H1 (cell line): Measurements from ENCODE around the gene HDAC7. TPM values are rescaled to one million over a fixed set of nuclear protein-coding genes. Genes with fewer than 3 reads are reported as not detected.

Source experiments
- CTCF ChIA-PET: fragments of 300-600 bp; sonication (Branson Sonifier 250); formaldehyde crosslinking; loops from one replicate; lab custom pipeline; 2021; ENCODE audit not compliant: partially characterized antibody; lab: Charles Lee
- POLR2A ChIA-PET: fragments of 300-600 bp; sonication (Branson Sonifier 250); formaldehyde crosslinking; loops from one replicate; lab custom pipeline; 2021; ENCODE audit warnings: inconsistent platforms; ENCODE audit not compliant: partially characterized antibody; lab: Charles Lee
- DNase-seq, 2 experiments: peaks; one replicate each; pipeline versions ENCODE4 v3.0.0 to v3.0.0-alpha.2; 2010 to 2022; ENCODE audit warnings: low spot score in 2 of 2, low read depth in 1 of 2, mixed read lengths in 1 of 2
- FAIRE-seq: peaks from 2 replicates; lab custom pipeline; 2011; peaks lifted over from hg19 to GRCh38; lab: Jason Lieb, UNC
- H2AFZ ChIP-seq: 2 replicates; pipeline ENCODE4 v1.8.1; 2012; ENCODE audit warnings: low read length, inconsistent platforms
- H2AK5ac ChIP-seq: 2 replicates; pipeline ENCODE4 v1.6.1; 2013; ENCODE audit warnings: low read depth, low read length
- H2BK120ac ChIP-seq: replicated peaks from 2 replicates; pipeline ENCODE3; 2013; ENCODE audit warnings: low read depth, low read length, inconsistent platforms
- H2BK12ac ChIP-seq: 2 replicates; pipeline ENCODE4 v1.6.1; 2013; ENCODE audit warnings: low read depth, low read length
- H2BK15ac ChIP-seq: 2 replicates; pipeline ENCODE4 v1.6.1; 2013; ENCODE audit warnings: low read length
- H2BK20ac ChIP-seq: 2 replicates; pipeline ENCODE4 v1.6.1; 2013; ENCODE audit warnings: low read length
- H2BK5ac ChIP-seq: 2 replicates; pipeline ENCODE4 v1.6.1; 2013; ENCODE audit warnings: low read depth, low read length
- H3K14ac ChIP-seq: 2 replicates; pipeline ENCODE4 v1.6.1; 2013; ENCODE audit warnings: inconsistent platforms; ENCODE audit not compliant: insufficient read length
- H3K18ac ChIP-seq: 2 replicates; pipeline ENCODE4 v1.6.1; 2013; ENCODE audit warnings: low read length; ENCODE audit errors: extremely low read depth
- H3K23ac ChIP-seq: 2 replicates; pipeline ENCODE4 v1.6.1; 2013; ENCODE audit warnings: inconsistent platforms; ENCODE audit not compliant: insufficient read length
- H3K23me2 ChIP-seq: 2 replicates; pipeline ENCODE4 v1.6.1; 2013; ENCODE audit warnings: low read depth, low read length
- H3K27ac ChIP-seq: 2 replicates; pipeline ENCODE4 v1.6.1; 2011; ENCODE audit warnings: low read depth, low read length, inconsistent platforms
- H3K27me3 ChIP-seq, 4 experiments: replicated peaks in 1 of 4; 1 replicate in 1 of 4; 2 replicates in 3 of 4; pipeline versions ENCODE4 v1.6.1 to v1.8.1; 2011 to 2013; ENCODE audit warnings: low read length in 3 of 4, mild to moderate bottlenecking in 3 of 4, inconsistent platforms in 2 of 4, mixed read lengths in 2 of 4, moderate library complexity in 1 of 4; ENCODE audit not compliant: control insufficient read depth in 3 of 4, insufficient read depth in 3 of 4; ENCODE audit errors: extremely low read depth in 1 of 4
- H3K36me3 ChIP-seq, 4 experiments: 2 replicates each; pipeline versions ENCODE4 v1.6.1 to v1.8.1; 2011 to 2013; ENCODE audit warnings: mild to moderate bottlenecking in 4 of 4, low read length in 3 of 4, moderate library complexity in 2 of 4, control low read depth in 1 of 4, inconsistent platforms in 1 of 4; ENCODE audit not compliant: insufficient read depth in 4 of 4, control insufficient read depth in 2 of 4
- H3K4ac ChIP-seq: replicated peaks from 2 replicates; pipeline ENCODE3; 2013; ENCODE audit warnings: low read length, low read depth, mixed read lengths, inconsistent platforms; ENCODE audit not compliant: insufficient read length
- H3K4me1 ChIP-seq, 4 experiments: replicated peaks in 1 of 4; 1 replicate in 1 of 4; 2 replicates in 3 of 4; pipeline versions ENCODE4 v1.6.1 to v1.8.1; 2011 to 2013; ENCODE audit warnings: low read length in 3 of 4, inconsistent platforms in 2 of 4, mixed read lengths in 1 of 4; ENCODE audit not compliant: insufficient read depth in 4 of 4, control insufficient read depth in 3 of 4
- H3K4me2 ChIP-seq, 2 experiments: 2 replicates each; pipeline versions ENCODE4 v1.6.1 to v1.8.1; 2011 to 2013; ENCODE audit warnings: low read depth in 2 of 2, low read length in 2 of 2, control low read depth in 1 of 2, inconsistent platforms in 1 of 2, mild to moderate bottlenecking in 1 of 2; ENCODE audit not compliant: insufficient read depth in 1 of 2
- H3K4me3 ChIP-seq, 4 experiments: fragments of 200-600, 300-600 bp in 1 of 4; sonication (generic), shearing (Covaris generic), sonication (Bioruptor Twin) in 1 of 4; 2 replicates each; pipeline versions ENCODE4 v1.5.1 to v1.8.1; 2011 to 2016; ENCODE audit warnings: low read length in 4 of 4, low read depth in 3 of 4, control low read depth in 2 of 4, inconsistent platforms in 2 of 4, mild to moderate bottlenecking in 2 of 4, mixed read lengths in 1 of 4, moderate library complexity in 1 of 4; ENCODE audit not compliant: insufficient read depth in 2 of 4; ENCODE audit errors: extremely low read depth in 1 of 4
- H3K56ac ChIP-seq: replicated peaks from 2 replicates; pipeline ENCODE3; 2013; ENCODE audit warnings: low read depth, mild to moderate bottlenecking, mixed read lengths, low read length, inconsistent platforms; ENCODE audit not compliant: insufficient read length
- H3K79me1 ChIP-seq: 2 replicates; pipeline ENCODE4 v1.6.1; 2013; ENCODE audit warnings: low read depth, low read length, control low read depth
- H3K79me2 ChIP-seq, 2 experiments: 2 replicates each; pipeline versions ENCODE4 v1.6.1 to v1.8.1; 2012 to 2013; ENCODE audit warnings: low read length in 2 of 2, mild to moderate bottlenecking in 2 of 2, inconsistent platforms in 1 of 2; ENCODE audit not compliant: insufficient read depth in 2 of 2, control insufficient read depth in 1 of 2
- H3K9ac ChIP-seq, 4 experiments: replicated peaks in 1 of 4; 1 replicate in 1 of 4; 2 replicates in 3 of 4; pipeline versions ENCODE4 v1.6.1 to v1.8.1; 2011 to 2013; ENCODE audit warnings: low read depth in 3 of 4, low read length in 3 of 4, control low read depth in 2 of 4, mild to moderate bottlenecking in 2 of 4, moderate library complexity in 2 of 4, inconsistent platforms in 1 of 4; ENCODE audit errors: extremely low read depth in 1 of 4
- H3K9me3 ChIP-seq, 2 experiments: 2 replicates each; pipeline versions ENCODE4 v1.6.1 to v1.8.1; 2012 to 2013; ENCODE audit warnings: mild to moderate bottlenecking in 2 of 2, moderate library complexity in 2 of 2, control low read depth in 1 of 2, inconsistent platforms in 1 of 2, low read depth in 1 of 2, low read length in 1 of 2, mixed read lengths in 1 of 2; ENCODE audit not compliant: insufficient read depth in 2 of 2
- H4K20me1 ChIP-seq, 2 experiments: replicated peaks in 1 of 2; 2 replicates each; pipeline versions ENCODE3 to v1.8.1; 2011 to 2013; ENCODE audit warnings: inconsistent platforms in 2 of 2, low read length in 2 of 2, mild to moderate bottlenecking in 1 of 2; ENCODE audit not compliant: insufficient read depth in 2 of 2, control insufficient read depth in 1 of 2
- H4K5ac ChIP-seq: 2 replicates; pipeline ENCODE4 v1.6.1; 2013; ENCODE audit warnings: low read length, low read depth, mixed read lengths, inconsistent platforms; ENCODE audit not compliant: insufficient read length
- H4K8ac ChIP-seq: 2 replicates; pipeline ENCODE4 v1.8.0; 2013; ENCODE audit warnings: mild to moderate bottlenecking, moderate library complexity, low read length, inconsistent platforms; ENCODE audit not compliant: insufficient read depth; ENCODE audit errors: extremely low read depth
- H4K91ac ChIP-seq: replicated peaks from 2 replicates; pipeline ENCODE3; 2013; ENCODE audit warnings: low read length, mixed read lengths, inconsistent platforms; ENCODE audit not compliant: insufficient read length
- GTF2F1 ChIP-seq: IDR thresholded peaks from 2 replicates; pipeline ENCODE4 v1.6.1; 2012; ENCODE audit warnings: low read depth, low read length, improper control_type of control experiment, borderline replicate concordance
- TBP ChIP-seq: IDR thresholded peaks from 2 replicates; pipeline ENCODE4 v1.6.1; 2011; ENCODE audit warnings: low read depth, low read length, improper control_type of control experiment
- WGBS, 2 experiments: shearing (Covaris generic) in 1 of 2; methylation state at CpG; one replicate each; pipeline versions ENCODE4 v1.1.6 to v1.1.7; 2013 to 2015; ENCODE audit warnings: low lambda C conversion rate in 2 of 2, mixed read lengths in 2 of 2, inconsistent platforms in 1 of 2, low coverage in 1 of 2, missing lambda C conversion rate in 1 of 2; ENCODE audit not compliant: insufficient replicate concordance in 2 of 2, insufficient coverage in 1 of 2, insufficient read length in 1 of 2; ENCODE audit errors: extremely low coverage in 1 of 2, missing lambda C conversion rate in 1 of 2; 5-methylcytosine and 5-hydroxymethylcytosine counted together
- polyA plus RNA-seq, 7 experiments: library from polyadenylated mRNA; depleted of rRNA in 3 of 7; stranded (reverse) in 5 of 7; unstranded in 2 of 7; fragments of >200 nt in 5 of 7; fragments of 200-250 nt in 2 of 7; gene quantifications; 1 replicate in 5 of 7; 2 replicates in 1 of 7; 4 replicates in 1 of 7; pipeline versions ENCODE4 v1.2.1 to v1.2.3, GENCODE V29; 2011 to 2013; ENCODE audit warnings: missing spikeins in 2 of 7, mixed read lengths in 2 of 7
- total RNA-seq: library from RNA; stranded (reverse); fragmentation: NEBNext Ultra II Directional; extraction: Animal tissue kit (Norgen Biotek cat#: 25700); gene quantifications from 2 replicates; pipeline ENCODE4 v1.2.1, GENCODE V29; 2021

Gene HDAC7
- total and polyA plus RNA-seq, 2 of the 8 experiments (the other 6 are each of a cell fraction or from before 2014, with no cell fraction given), result 25.5 to 84.9 TPM

DNA sequence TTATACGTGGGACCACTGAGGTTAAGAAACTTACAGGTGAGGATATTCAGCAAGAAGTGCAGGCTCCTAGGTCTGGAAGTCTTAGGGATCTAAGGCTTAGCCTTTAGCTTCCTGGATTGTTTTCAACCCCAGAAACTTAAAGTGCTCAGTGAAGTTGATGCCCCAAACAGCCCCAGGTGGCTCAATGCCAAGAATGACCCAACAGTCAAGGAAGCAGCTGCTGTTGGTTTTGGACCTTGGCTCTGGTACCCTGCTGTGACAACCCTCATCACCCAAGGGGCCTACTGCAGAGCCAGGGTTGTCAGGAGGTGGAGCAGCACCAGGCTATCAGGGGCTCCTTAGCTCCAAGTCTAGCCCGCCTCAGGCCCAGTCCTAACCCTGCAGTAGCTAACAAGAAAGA is 48.3 kb upstream of the HDAC7 start:
- Histone ChIP-seq H2AFZ (no peak overlapping the region), H4K91ac (no peak overlapping the region), H3K4me3 (no peak overlapping the region), H3K4me1 (no peaks in the 10 kb centered on the region), H3K27ac (no peak overlapping the region), H4K20me1 (no peaks in the 10 kb centered on the region), H2BK15ac (no peak overlapping the region), H3K18ac (no peak overlapping the region), H3K56ac (no peak overlapping the region), H3K23ac (no peak overlapping the region), H3K23me2 (no peaks in the 10 kb centered on the region), H3K9ac (no peak overlapping the region), H3K9me3 (no peaks in the 10 kb centered on the region), H3K4me2 (no peak overlapping the region), H4K8ac (no peak overlapping the region), H3K27me3 (no peaks in the 10 kb centered on the region), H2BK12ac (no peak overlapping the region), H4K5ac (no peak overlapping the region), H2BK120ac (no peak overlapping the region), H2AK5ac (no peak overlapping the region), H3K79me2 (no peaks in the 10 kb centered on the region), H3K14ac (no peak overlapping the region), H2BK5ac (no peak overlapping the region), H3K36me3 (no peaks in the 10 kb centered on the region), H3K4ac (no peak overlapping the region), H2BK20ac (no peak overlapping the region), H3K79me1 (no peaks in the 10 kb centered on the region)
- WGBS, 2 experiments, result 90% methylated on average over 2 of the region's 2 CpGs; no CpG with 5 or more reads in 1 of the 2 experiments
- CTCF ChIA-PET, result interaction anchor here (1.1 to 4.2 kb wide), 7 partner anchors 23 to 153 kb away, joined by 3 to 28 read pairs (median 6); partner anchors contain the start of gene VDR
- DNase-seq (no peak), FAIRE-seq (no peak)
- TF ChIP-seq GTF2F1, result no peak
- TF ChIP-seq TBP, result no peak
- POLR2A ChIA-PET, result interaction anchor here (0.7 to 1.0 kb wide), 3 partner anchors 18 to 37 kb away, joined by 3 read pairs; partner anchors contain the start of gene VDR
